ENCODE measurements around the gene RAB40B.

GRCh38 chr17:82718986-82719685, 20.6 kb upstream of the RAB40B start:
- TF ChIP-seq CTCF (IDR thresholded peaks at IDR 0.05) (no peak), POLR2A (IDR thresholded peaks at IDR 0.05) (no peak)

All from uterus (tissue), 2 donors.